ENCODE results near the gene NFKB1. TPM values are rescaled to one million over a fixed set of nuclear protein-coding genes. Genes with fewer than 3 reads are reported as not detected.
A peak's percentile ranks its signal among the peaks of the same experiment; 100 is the strongest.
"Not testable (repeated sequence)": the region's sequence is repeated elsewhere in the genome, so short reads cannot be mapped to it uniquely, and the experiment has no call there.

The NFKB1 gene
- polyA plus RNA-seq, 1 experiment: 24.1 TPM

- Histone ChIP-seq H3K9me3 (ENCODE audit: control insufficient read depth, insufficient read depth, low read length) (no peaks in the 10 kb centered on the region), H3K27me3 (ENCODE audit: control insufficient read depth, insufficient read depth, low read length) (no peaks in the 10 kb centered on the region), H3K27ac (ENCODE audit: low read depth, low read length) (no peak overlapping the region), H3K4me3 (ENCODE audit: low read depth, low read length) (no peak overlapping the region)
- TF ChIP-seq CTCF (IDR thresholded peaks at IDR 0.05; ENCODE audit: low read depth, low read length): no peak
- CTCF ChIA-PET: interaction anchor here (0.6 to 1.1 kb wide), 2 partner anchors 9 to 53 kb away, joined by 3 to 8 read pairs; no protein-coding TSS in a partner anchor
- POLR2A ChIA-PET: no interaction called here
- no peak for DNase-seq (ENCODE audit: low read depth, low spot score)
Measured at GRCh38 chr4:102567427-102567826, 66.3 kb downstream of the NFKB1 start.

DNA sequence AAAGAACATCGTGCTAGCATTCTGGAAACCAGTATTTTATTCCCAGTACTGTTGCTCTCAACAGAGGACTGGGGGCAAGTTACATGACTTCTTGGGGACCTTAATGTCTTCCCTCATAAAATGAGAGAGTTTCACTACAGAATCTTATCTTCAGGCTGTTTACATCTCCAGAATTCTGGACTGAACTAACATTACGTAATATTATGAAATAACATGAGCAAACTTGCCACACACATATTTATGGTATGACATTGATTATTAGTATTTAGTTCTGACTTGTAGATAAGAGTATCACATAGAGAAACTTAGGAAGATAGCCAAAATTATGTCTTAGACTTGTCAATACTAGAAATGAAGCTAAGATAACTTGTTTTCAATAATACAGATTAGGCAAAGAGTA, 68.0 kb downstream of the NFKB1 start:
- H3K27me3 ChIP-seq (ENCODE audit: control insufficient read depth, insufficient read depth, low read length): no peaks in the 10 kb centered on the region
- ChIA-PET CTCF (no interaction called here), POLR2A (no interaction called here)
- DNase-seq (ENCODE audit: low read depth, low spot score): no peak
- TF ChIP-seq CTCF (IDR thresholded peaks at IDR 0.05; ENCODE audit: low read depth, low read length): no peak
- H3K9me3 ChIP-seq (ENCODE audit: control insufficient read depth, insufficient read depth, low read length): no peaks in the 10 kb centered on the region
- H3K27ac ChIP-seq (ENCODE audit: low read depth, low read length): no peak overlapping the region
- H3K4me3 ChIP-seq (ENCODE audit: low read depth, low read length): no peak overlapping the region

GRCh38 chr4:102570211-102570610, 69.1 kb downstream of the NFKB1 start:
- CTCF ChIA-PET; DNase-seq (ENCODE audit: low read depth, low spot score); H3K4me3 ChIP-seq (ENCODE audit: low read depth, low read length); H3K27me3 ChIP-seq (ENCODE audit: control insufficient read depth, insufficient read depth, low read length); H3K27ac ChIP-seq (ENCODE audit: low read depth, low read length); POLR2A ChIA-PET; H3K9me3 ChIP-seq (ENCODE audit: control insufficient read depth, insufficient read depth, low read length): not testable (repeated sequence)

GRCh38 chr4:102572452-102572851, 71.3 kb downstream of the NFKB1 start:
- CTCF ChIA-PET: interaction anchor here (0.6 kb wide), 1 partner anchor 141 kb away, joined by 7 read pairs; no protein-coding TSS in a partner anchor
- POLR2A ChIA-PET: no interaction called here
- no peak for DNase-seq (ENCODE audit: low read depth, low spot score)
- TF ChIP-seq CTCF (IDR thresholded peaks at IDR 0.05; ENCODE audit: low read depth, low read length): no peak
- H3K27me3 ChIP-seq (ENCODE audit: control insufficient read depth, insufficient read depth, low read length): no peaks in the 10 kb centered on the region
- no peak overlapping the region for H3K4me3 ChIP-seq (ENCODE audit: low read depth, low read length)
- H3K9me3 ChIP-seq (ENCODE audit: control insufficient read depth, insufficient read depth, low read length): no peaks in the 10 kb centered on the region
- H3K27ac ChIP-seq (ENCODE audit: low read depth, low read length): no peak overlapping the region

- no peak for TF ChIP-seq CTCF (IDR thresholded peaks at IDR 0.05; ENCODE audit: low read depth, low read length)
- Histone ChIP-seq H3K27ac (ENCODE audit: low read depth, low read length) (no peak overlapping the region), H3K27me3 (ENCODE audit: control insufficient read depth, insufficient read depth, low read length) (no peaks in the 10 kb centered on the region), H3K9me3 (ENCODE audit: control insufficient read depth, insufficient read depth, low read length) (no peaks in the 10 kb centered on the region), H3K4me3 (ENCODE audit: low read depth, low read length) (no peak overlapping the region)
- ChIA-PET CTCF (interaction anchor here (0.7 kb wide), 3 partner anchors 79 to 458 kb away, joined by 3 read pairs; no protein-coding TSS in a partner anchor), POLR2A (no interaction called here)
- peak; percentile 13 for DNase-seq (ENCODE audit: low read depth, low spot score)
Measured at GRCh38 chr4:102574317-102574716, 73.2 kb downstream of the NFKB1 start.

Data from AG04450 (cell line).